Stimulated activated CD8-positive, alpha-beta memory T cell treated with anti-CD3 and anti-CD28 coated beads, Interleukin-15, amount 100 ng/mL, for 48 hours (primary cell): ENCODE measurements around the gene CDC45.

Source experiments
- DNase-seq, 2 donors: peaks; one replicate each; pipeline ENCODE4 v3.0.0-alpha.2; 2020; ENCODE audit warnings: low read depth in 2 of 2

The CDC45 gene

DNA sequence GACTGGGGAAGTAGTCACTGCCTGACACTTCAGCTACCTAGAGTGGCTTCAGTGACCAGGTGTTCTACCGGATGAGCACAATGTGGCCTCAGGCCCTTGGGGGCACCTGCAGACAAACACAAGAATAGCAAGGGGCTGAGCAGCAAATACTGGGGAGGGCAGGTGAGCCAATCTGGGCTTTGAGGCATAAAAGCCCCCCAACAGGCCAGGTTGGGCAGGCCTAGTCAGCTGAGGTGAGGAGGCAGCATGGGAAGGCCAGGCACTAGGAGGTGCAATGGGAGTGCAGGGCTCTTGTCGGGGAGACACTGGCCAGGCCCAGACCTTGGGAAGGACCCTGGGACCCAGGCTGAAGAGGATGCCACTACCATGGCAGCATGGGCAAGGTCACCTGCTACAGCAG lies 9.7 kb upstream of the CDC45 start:
- DNase-seq = no peak

DNA sequence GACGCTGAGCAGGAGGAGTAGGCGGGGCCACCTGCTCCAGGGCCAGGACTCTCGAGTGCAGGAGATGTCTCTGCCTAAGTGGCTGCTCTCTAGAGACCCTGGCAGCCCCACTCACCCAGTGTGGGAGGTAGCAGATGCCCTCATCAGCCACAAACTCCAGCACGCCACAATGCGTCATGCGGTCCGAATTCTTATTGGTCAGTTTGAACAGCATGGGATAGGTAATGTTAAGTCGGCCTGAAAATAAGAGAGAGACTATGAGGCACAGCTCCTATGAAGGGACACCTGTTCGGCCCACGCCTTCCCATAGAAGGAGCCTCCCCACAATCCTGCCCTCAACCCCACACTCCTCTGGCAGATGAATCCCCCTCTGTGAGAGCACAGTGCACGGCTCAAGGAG lies 8.1 kb upstream of the CDC45 start:
- DNase-seq = no peak

DNA sequence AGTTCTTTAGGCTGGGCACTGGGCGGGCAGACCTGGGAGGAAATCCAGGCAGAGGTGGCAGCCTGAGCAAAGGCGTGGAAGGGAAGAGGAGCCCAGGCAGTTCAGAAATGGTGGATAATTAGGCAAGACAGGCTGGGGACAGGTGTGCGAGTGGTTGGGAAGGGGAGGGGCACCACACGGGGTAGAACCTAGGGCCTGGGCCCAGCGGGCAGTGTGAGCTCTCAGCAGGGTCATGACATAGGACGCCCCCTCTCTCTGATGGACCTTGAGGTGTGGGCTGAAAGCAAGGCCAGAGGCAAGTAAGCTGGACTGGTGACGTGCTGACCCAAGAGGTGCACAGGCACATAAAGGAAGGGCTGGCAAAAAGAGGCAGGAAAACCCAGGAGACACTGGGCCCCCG lies 7.5 kb upstream of the CDC45 start:
- DNase-seq = no peak

DNA sequence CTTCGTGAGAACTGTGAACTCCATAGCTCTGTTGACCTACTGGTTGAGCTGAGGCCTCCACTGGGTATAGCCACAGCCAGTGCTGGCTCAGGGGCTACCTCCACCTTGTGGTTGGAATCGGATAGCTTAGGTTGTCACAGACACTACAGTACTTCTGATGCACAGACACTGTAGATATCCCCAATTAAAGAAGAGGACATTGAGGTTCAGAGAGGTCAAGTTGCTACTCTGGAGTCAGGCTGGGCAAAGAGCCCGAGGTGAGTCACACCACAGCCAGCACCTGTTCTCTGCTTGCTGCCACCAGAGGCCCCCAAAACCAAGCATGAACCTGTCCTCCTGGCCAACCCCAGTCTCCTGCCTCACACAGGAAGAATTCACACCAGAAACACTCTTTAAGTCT lies 6.1 kb upstream of the CDC45 start:
- DNase-seq = no peak

DNA sequence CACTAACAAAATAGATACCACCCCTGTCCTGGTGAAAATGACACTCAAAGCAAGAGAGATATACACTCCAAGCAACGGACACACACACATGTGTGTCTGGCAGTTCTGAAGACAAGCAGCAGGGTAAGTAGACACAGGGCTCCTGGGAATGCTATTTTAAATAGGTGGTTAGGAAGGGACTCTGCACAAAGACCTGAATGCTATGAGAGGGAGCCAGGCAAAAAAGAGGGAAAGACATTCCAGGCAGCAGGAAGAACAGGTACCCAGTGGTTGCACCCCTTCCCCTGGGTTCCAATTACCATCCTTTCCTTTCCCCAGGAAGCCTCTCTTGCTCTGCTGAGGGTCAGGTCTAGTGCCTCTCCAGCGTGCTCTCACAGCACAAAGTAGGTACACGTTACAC lies 3.7 kb upstream of the CDC45 start:
- DNase-seq = no peak

DNA sequence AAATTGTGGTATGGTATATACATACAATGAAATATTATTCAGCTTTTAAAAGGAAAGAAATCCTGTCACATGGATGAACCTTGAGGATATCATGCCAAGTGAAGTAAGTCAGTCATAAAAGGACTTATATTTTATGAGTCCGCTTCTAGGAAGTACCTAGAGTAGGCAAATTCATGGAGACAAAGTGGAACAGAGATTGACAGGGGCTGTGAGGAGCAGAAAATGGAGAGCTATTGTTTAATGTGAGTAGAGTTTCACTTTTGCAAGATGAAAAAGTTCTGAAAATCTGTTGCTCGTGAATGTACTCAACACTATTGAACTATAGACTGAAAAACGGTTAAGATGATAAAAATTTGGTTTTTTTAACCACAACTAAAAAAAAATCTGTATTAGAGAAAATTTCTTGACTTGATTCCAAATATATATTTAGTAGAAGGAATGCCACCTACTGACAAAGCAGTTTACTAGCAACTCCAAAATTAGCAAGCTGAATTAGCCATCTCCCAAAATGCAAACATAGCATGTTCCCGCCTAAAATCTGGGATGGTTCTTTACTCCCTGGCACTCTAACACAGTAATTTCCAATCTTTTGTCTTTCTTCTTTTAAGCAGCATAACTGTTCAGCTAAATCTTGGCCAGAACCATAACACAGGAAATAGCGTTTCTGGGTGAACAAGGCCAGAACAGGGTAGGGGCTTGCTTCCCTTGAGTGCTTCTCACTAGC lies 2.2 kb upstream of the CDC45 start:
- no peak for DNase-seq

DNA sequence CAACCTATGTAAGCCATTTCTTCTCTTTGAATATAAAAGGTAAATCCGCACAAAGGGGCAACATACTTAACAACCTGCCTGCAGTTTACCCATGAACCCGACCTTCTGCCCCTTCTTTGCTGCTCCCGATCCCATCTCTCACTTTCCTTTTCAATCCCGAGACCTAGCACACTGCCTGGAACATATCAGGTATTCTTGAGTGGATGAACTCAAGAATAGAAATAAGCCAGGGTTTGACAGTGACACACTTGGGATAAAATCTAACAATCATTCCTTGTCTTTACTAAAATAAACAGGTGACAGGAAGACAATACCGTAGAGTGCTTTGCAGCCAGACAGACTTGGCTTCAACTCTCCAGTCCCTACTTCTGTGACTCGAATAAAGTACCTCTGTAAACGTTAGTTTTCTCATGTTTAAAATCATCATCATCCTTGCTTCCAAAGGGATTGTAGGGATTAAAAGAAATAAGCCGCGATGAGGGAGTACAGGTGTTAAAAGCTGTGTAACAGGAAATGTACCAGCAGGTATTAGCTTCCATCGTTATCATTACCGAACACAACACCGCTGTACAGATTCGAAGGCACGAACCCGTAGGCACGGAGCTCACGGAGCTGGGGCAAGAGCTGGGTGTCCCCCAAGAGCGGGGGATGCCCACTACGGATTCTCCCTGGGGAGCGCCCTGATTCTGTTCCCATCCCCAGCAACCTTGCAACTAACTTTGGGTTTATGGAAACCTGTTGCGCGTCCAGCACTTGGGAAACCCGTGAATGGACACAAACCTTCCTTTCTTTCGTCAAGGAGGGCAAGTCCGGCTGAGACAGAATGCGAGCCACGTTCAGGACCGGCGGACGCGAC lies 1.4 kb upstream of the CDC45 start:
- no peak for DNase-seq

DNA sequence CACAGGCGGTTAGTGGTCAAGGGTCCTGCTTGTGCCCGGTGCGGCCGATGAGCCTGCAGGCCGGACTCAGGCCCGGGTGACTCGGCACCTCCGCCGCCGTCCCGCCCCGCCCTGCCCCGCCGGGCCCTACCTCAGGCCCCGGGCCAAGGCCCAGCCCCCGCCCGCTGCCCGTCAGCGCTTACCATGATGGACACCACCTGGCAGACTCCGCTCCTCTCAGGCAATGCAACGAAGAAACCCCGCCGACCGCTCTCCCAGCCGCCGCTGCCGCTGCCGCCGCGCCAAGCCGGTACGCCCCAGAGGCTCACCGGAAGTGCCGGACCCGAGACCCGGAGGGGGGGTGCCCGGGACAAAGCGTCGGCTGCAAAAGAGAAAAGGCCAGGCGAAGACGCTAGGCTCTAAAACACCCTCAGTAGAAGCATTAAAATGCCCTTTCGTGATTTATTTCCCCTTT lies 792 bp upstream of the CDC45 start, which contains the start of gene UFD1:
UFD1 (minus strand) TSS at position 293 of the 454 bp plus-strand sequence; CDS start at position 185, 108 bp downstream.
- DNase-seq = peak; percentile 68 to 71

DNA sequence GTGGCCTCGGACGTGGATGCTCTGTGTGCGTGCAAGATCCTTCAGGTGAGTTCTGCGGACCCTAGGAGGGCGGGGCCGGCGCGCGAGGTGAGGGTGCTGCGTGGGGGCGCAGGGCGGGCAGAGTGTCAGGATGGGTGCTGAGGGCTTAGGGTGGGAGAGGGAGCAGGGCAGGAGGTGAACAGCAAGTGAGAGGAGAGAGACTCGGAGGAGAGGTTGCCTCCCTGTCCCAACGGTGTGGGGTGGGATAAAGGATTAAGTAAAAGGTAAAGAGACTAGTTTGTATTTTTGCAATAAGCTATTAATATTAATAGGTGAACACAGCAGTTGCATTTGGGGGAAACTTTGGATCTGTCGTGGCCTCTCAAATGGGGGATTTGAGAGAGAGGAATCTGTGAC lies 451 bp downstream of the CDC45 start:
- no peak for DNase-seq

DNA sequence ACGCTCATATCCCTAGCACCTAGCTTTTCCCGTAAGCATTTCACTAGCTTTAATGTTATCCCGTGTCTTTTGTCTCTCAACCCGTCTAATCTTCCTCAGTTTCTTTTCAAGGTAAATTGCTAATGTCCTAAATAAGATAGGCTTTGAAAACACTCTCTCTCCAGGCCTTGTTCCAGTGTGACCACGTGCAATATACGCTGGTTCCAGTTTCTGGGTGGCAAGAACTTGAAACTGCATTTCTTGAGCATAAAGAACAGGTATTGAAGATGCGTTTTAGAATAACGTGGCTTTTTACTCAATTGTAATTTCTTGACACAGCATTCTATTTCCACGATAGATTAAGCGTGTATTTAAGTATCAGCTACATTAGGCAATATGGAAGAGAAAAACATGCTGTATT lies 1.1 kb downstream of the CDC45 start:
- DNase-seq = no peak

DNA sequence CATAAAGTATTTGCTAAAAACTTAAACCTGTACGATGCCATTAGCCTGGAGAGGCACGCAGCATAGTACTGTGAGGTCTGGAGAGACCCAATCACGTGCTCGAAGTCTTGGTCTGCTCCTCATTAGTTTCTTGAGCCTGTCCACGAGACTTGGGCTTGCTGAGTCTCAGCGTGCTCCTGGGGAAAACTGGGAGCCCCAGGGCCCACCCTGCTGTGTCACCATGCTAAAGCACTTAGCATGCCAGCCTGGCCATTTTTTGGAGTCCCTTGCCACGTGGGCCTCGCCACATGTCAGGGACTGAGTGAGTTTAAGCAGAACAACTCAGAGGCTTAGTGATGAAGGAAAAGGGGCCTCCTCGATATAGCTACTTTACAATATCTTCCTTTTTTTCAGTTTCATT lies 2.6 kb downstream of the CDC45 start:
- DNase-seq = no peak

DNA sequence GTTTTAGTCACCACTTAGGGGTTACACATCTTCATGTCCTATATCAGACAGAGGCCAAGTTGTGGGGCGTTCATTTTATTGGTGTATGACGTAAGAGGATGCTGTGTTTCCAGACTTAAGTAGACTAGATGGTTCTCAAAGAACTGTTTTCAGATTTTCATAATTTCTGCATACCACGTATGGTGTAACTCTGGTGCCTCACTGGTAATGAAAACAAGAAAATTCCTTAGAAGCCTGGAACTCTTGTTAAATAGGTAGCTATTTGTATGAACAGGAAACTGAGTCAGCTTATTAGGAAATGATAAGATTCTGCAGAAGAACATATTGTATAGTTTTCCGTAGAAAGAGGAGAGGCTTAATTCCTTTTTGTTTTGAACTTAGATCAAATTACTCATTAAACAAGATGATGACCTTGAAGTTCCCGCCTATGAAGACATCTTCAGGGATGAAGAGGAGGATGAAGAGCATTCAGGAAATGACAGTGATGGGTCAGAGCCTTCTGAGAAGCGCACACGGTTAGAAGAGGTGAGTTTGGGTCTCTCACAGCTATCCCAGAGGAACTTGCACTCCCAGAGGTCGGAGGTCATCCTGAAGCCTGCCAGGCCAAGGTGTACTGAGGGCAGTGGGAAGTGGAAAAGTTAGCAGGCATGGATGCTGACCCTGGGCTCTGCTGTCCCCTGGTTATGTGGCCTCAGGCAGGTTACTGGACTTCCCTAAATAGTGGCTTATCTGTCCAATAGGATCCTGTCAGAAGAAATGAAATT lies 3.9 kb downstream of the CDC45 start:
- DNase-seq = no peak

DNA sequence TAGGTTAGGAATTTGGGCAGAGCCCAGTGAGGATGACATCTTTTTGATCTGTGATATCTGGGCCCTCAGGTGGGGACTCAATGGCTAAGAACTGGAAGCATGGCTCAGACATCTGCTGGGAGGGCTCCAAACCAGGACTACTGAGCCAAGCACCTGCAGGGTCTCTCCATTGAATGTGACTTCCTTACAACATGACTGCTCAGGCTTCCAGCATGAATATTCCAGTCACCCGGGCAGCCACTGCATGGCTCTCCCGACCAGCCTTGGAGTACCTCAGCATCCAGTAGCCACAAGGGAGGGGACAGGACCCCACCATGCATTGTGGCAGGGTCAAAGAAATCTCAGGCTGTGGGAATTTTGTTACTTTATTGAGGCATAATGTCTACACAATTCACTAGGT lies 8.6 kb downstream of the CDC45 start:
- DNase-seq = no peak

DNA sequence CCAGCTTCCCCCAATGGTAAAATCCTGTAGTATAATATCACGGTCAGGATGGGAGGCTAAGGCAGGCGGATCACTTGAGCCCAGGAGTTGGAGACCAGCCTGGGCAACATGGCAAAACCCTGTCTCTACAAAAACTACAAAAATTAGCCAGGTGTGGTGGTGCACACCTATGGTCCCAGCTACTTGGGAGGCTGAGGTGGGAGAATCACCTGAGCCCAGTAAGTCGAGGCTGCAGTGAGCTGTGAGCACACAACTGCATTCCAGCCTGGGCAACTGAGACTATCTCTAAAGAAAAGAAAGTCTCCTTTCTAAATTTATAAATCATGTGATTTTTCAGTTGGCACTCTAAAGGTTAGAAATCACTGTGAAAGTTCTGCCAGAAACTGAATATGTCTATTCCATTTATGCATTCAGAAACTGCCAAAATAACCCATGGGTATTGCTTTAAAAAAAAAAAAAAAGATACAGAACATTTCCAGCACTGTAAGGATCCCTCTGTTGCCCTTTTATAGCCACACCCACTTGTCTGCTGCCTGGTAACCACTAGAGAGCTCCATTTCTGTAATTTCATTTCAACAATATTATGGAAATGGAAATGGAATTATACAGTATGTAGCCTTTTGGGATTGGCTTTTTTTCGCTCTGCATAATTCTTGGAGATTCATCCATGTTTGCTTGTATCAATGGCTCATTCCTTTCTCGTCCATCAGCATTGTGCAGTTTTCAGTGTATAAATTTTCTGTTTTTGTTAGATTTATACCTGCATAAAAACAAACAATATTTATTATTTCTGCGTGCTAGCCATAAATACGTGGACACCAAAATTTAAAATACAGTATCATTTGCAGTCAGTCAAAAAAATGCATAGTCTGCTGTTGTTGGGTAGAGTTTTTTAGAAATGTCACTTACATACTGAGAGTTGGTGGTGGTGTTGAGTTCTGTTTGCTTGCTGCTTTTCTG lies 9.4 kb downstream of the CDC45 start:
- no peak for DNase-seq

DNA sequence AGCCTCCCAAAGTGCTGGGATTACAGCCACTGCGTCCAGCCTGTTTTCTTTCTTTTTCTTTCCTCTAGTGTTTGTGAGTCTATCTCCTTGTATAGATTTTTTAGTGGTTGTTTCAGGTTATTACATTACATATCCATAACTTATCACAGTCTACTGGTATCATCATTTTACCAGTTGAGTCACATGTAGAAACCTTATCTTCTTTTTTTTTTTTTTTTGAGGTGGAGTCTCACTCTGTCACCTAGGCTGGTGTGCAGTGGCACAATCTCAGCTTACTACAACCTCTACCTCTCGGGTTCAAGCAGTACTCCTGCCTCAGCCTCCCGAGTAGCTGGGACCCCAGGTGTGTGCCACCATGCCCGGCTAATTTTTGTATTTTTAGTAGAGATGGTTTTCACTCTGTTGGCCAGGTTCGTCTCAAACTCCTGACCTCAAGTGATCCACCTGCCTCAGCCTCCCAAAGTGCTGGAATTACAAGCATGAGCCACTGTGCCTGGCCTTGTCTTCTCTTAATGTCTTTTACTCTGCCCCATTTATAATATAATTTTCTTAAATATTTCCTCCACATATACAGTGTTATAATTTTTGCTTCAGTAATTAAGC lies 11.0 kb downstream of the CDC45 start:
- DNase-seq = no peak

DNA sequence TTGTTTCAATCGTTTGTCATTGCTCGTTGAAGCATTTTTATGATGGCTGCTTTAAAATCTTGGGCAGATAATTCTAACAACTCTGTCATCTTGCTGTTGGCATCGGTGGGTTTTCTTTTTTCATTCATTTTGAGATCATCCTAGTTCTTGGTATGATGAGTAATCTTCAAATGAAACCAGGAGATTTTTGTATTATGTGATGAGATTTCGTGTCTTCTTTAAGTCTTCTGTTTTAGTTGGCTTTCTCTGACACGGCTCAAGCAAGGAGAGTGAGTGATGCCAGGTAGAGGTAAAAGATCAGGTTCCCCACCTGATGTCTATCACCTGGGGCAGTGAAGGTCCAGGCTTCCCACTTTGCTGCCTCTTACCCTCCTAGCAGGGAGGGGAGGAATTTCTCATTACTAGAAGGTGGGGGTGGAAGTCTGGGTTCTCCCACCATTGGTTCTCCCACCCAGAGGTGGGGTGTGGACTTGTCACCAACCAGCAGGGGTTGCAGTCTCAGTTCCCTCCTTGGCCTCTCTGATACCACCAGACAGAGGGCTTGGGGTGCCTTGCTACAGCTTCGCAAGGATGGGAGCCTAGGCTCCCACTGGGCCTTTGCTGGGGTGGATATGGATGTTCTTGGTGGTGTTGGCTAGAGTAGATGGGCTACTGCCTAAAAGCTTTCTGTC lies 12.9 kb downstream of the CDC45 start:
- no peak for DNase-seq

DNA sequence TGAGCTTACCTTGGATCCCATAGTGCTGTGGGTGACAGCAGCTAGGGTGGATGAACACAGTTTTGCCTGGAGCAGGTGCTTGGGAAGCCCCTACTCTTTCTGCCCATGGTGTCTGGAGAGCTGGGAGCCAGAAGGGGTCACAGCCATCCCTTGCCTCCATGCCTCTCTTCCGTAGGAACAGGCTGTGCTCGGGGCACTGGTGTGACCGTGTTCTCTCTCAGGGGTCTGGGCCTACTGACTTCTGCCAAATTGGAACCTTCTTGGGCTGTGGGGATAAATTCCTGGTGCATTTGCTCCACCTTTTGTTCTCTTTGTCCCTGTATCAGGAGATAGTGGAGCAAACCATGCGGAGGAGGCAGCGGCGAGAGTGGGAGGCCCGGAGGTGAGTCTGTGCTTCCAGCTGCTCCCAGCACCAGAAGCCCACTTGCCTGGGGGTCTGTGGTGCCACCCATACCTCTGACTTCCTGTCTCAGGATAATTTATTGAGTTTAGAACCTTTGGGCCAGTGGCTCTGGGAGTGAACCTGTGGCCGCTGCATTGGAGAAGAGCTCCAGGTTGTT lies 14.4 kb downstream of the CDC45 start:
- no peak for DNase-seq

DNA sequence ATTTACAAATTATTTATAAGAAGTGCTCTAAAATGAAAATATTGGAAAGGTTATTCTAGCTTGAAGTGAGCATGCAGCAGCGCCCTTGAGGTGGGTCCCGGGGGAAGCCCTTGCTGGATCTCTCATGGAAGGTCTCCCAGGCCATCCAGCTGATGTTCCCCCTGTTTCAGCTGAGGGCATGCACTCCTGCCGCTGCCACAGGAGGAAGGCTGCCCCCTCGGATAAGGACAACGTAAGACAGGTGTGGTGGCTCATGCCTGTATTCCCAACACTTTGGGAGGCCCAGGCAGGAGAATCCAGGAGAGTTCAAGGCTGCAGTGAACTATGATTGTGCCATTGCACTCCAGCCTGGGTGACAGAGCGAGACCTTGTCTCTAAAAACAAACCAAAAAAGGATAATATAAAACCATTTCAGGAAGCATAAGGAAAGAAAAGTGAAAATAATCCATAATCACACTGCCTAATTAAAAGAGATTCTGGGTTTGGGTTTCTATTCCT lies 15.0 kb downstream of the CDC45 start:
- no peak for DNase-seq

DNA sequence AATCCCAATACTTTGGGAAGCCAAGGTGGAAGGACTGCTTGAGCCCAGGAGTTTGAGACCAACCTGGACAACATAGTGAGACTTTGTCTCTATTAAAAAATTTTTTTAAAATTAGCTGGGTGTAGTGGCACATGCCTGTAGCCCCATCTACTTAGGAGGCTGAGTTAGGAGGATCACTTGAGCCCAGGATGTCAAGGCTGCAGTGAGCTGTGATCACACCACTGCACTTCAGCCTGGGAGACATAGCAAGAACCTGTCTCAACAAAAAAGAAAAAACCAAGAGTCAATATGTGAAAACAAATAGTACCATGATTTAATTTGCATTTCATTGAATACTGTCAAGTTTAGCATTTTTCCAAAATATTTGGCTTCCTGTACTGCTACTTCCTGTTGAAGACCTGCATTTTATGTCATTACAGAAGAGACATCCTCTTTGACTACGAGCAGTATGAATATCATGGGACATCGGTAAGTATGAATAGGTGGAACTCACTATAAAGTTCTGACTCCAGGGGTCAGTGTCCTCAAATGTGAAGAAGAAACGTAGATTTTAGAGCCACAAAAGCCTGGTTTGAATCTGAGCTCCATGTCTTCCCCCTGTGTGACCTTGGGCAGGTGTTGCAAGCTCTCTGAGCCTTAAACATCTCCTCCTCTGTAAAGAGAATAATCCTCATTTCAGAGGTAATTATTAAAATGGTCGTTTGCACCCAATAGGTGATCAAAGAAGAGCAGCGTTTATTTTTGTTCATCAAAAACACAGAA lies 16.0 kb downstream of the CDC45 start:
- no peak for DNase-seq
